HCT116 (cell line): ENCODE measurements around the gene KCNK13. TPM values are rescaled to one million over a fixed set of nuclear protein-coding genes. Genes with fewer than 3 reads are reported as not detected.
"Not testable (repeated sequence)": the region's sequence is repeated elsewhere in the genome, so short reads cannot be mapped to it uniquely, and the experiment has no call there.

Experiments used
- ATAC-seq: fragments of 200-7000 bp; cut with Tn5 transposase; 2 replicates; pipeline ENCODE4 v1.9.1; 2020; ENCODE audit warnings: mild to moderate bottlenecking, moderate library complexity
- BruUV-seq: library from RNA; stranded (reverse); fragments of 400-500 nt; replicated peaks from 2 replicates; lab custom pipeline; 2021; lab: Mats Ljungman, UMichigan
- CTCF ChIA-PET: fragments of 300-600 bp; sonication (Branson Sonifier 250); formaldehyde crosslinking; loops from one replicate; lab custom pipeline; 2021; ENCODE audit warnings: antibody characterized with exemption; lab: Charles Lee
- POLR2A ChIA-PET: fragments of 300-600, 350-600 bp; sonication (Branson Sonifier 250); formaldehyde crosslinking; loops from one replicate; lab custom pipeline; 2021; ENCODE audit warnings: antibody characterized with exemption; lab: Charles Lee
- RAD21 ChIA-PET, 2 experiments: fragments of 300-600 bp; sonication (Branson Sonifier 250); formaldehyde crosslinking; loops; one replicate each; lab custom pipeline; 2023; ENCODE audit warnings: low total read pairs in 2 of 2; ENCODE audit not compliant: uncharacterized antibody in 2 of 2, unreplicated experiment in 2 of 2, low non-redundant PET in 1 of 2; lab: Charles Lee
- DNase-seq: peaks from one replicate; pipeline ENCODE4 v3.0.0-alpha.2; 2010; ENCODE audit warnings: low read depth, low spot score
- H2AFZ ChIP-seq: fragments of 200-600 bp; shearing (Covaris generic), sonication (generic); 2 replicates; pipeline ENCODE4 v1.6.1; 2017; ENCODE audit warnings: low read depth, mixed run types, mixed read lengths, antibody characterized with exemption, low read length; ENCODE audit not compliant: poor library complexity, severe bottlenecking
- H3K27ac ChIP-seq: 2 replicates; pipeline ENCODE4 v1.5.1; 2012; ENCODE audit warnings: low read depth, low read length
- H3K27me3 ChIP-seq: fragments of 200-600 bp; sonication (generic); 2 replicates; pipeline ENCODE4 v1.6.1; 2016; ENCODE audit warnings: mixed run types, low read length, mixed read lengths; ENCODE audit not compliant: insufficient read depth
- H3K36me3 ChIP-seq, 2 experiments: fragments of 200-500 bp in 1 of 2; fragments of 200-600 bp in 1 of 2; sonication (Bioruptor generic) in 1 of 2; sonication (generic) in 1 of 2; 2 replicates each; pipeline versions ENCODE4 v1.5.1 to v1.6.1; 2014 to 2016; ENCODE audit warnings: low read length in 2 of 2, inconsistent platforms in 1 of 2, mixed read lengths in 1 of 2, mixed run types in 1 of 2; ENCODE audit not compliant: insufficient read depth in 2 of 2, control insufficient read depth in 1 of 2
- H3K4me1 ChIP-seq, 2 experiments: fragments of 200-600 bp in 1 of 2; sonication (generic) in 1 of 2; 2 replicates each; pipeline versions ENCODE4 v1.5.1 to v1.6.1; 2012 to 2017; ENCODE audit warnings: low read length in 2 of 2, inconsistent platforms in 1 of 2, mild to moderate bottlenecking in 1 of 2, mixed read lengths in 1 of 2, mixed run types in 1 of 2, moderate library complexity in 1 of 2; ENCODE audit not compliant: insufficient read depth in 2 of 2, control insufficient read depth in 1 of 2
- H3K4me2 ChIP-seq: fragments of 200-600 bp; sonication (generic); 2 replicates; pipeline ENCODE4 v1.6.1; 2017; ENCODE audit warnings: mixed run types, low read length, mixed read lengths
- H3K4me3 ChIP-seq, 2 experiments: fragments of 200-600 bp in 1 of 2; sonication (generic) in 1 of 2; replicated peaks in 1 of 2; 2 replicates each; pipeline ENCODE4 v1.5.1; 2011 to 2016; ENCODE audit warnings: low read length in 2 of 2, control low read depth in 1 of 2, low read depth in 1 of 2, mild to moderate bottlenecking in 1 of 2, mixed read lengths in 1 of 2, mixed run types in 1 of 2
- H3K79me2 ChIP-seq: fragments of 200-600 bp; sonication (generic); 2 replicates; pipeline ENCODE4 v1.6.1; 2017; ENCODE audit warnings: mild to moderate bottlenecking, mixed run types, low read length, moderate library complexity, mixed read lengths; ENCODE audit not compliant: insufficient read depth
- H3K9ac ChIP-seq: fragments of 200-600 bp; sonication (generic); 2 replicates; pipeline ENCODE4 v1.6.1; 2016; ENCODE audit warnings: low read length, mixed read lengths
- H3K9me2 ChIP-seq: fragments of 200-600 bp; sonication (generic), shearing (Covaris generic); 2 replicates; pipeline ENCODE4 v1.6.1; 2017; ENCODE audit warnings: mixed run types, mild to moderate bottlenecking, moderate library complexity; ENCODE audit not compliant: insufficient read depth
- H3K9me3 ChIP-seq, 2 experiments: fragments of 200-500 bp in 1 of 2; fragments of 200-600 bp in 1 of 2; sonication (Bioruptor generic) in 1 of 2; sonication (generic) in 1 of 2; 2 replicates each; pipeline ENCODE4 v1.6.1; 2014 to 2017; ENCODE audit warnings: low read length in 2 of 2, mixed read lengths in 2 of 2, inconsistent platforms in 1 of 2, low read depth in 1 of 2, mild to moderate bottlenecking in 1 of 2, mixed run types in 1 of 2, moderate library complexity in 1 of 2; ENCODE audit not compliant: control insufficient read depth in 1 of 2, insufficient read depth in 1 of 2
- H4K20me1 ChIP-seq: fragments of 200-600 bp; sonication (generic), shearing (Covaris generic); 2 replicates; pipeline ENCODE4 v1.6.1; 2017; ENCODE audit warnings: mixed run types, mild to moderate bottlenecking, moderate library complexity; ENCODE audit not compliant: insufficient read depth
- CEBPB ChIP-seq: IDR thresholded peaks from 2 replicates; pipeline ENCODE4 v1.6.1; 2012; ENCODE audit warnings: low read depth
- EGR1 ChIP-seq: IDR thresholded peaks from 2 replicates; pipeline ENCODE4 v1.6.1; 2012; ENCODE audit warnings: low read depth
- ELF1 ChIP-seq: IDR thresholded peaks from 2 replicates; pipeline ENCODE4 v1.6.1; 2012; ENCODE audit warnings: low read depth, borderline replicate concordance
- JUND ChIP-seq: IDR thresholded peaks from 2 replicates; pipeline ENCODE4 v1.6.1; 2012
- MAX ChIP-seq: IDR thresholded peaks from 2 replicates; pipeline ENCODE4 v1.6.1; 2012
- SIN3A ChIP-seq: IDR thresholded peaks from 2 replicates; pipeline ENCODE4 v1.6.1; 2012; ENCODE audit warnings: low read depth
- YY1 ChIP-seq: IDR thresholded peaks from 2 replicates; pipeline ENCODE4 v1.6.1; 2011; ENCODE audit warnings: low read length, low read depth, moderate library complexity, mild to moderate bottlenecking; ENCODE audit not compliant: insufficient replicate concordance; ENCODE audit errors: extremely low read depth
- ZFX ChIP-seq: fragments of 450-650 bp; IDR thresholded peaks from 2 replicates; pipeline ENCODE4 v1.6.1; 2017
- intact Hi-C: fragments of 100-400 bp; cut with micrococcal nuclease; formaldehyde crosslinking; loops from 2 replicates; pipeline ENCODE4 v1.10.0; 2022
- total RNA-seq: library from RNA; stranded (reverse); gene quantifications from one replicate; pipeline ENCODE4 v1.2.1, GENCODE V29; 2021; ENCODE audit not compliant: unreplicated experiment
- TF ChIP-seq, protein P1 (sequence below): IDR thresholded peaks from 2 replicates; pipeline ENCODE4 v1.6.1; 2012

Gene KCNK13
- total RNA-seq, 1 experiment from 2014 or later = 2.2 TPM

GRCh38 chr14:90024910-90025309 lies 36.9 kb upstream of the KCNK13 start:
- Histone ChIP-seq H3K27me3 (no peaks in the 10 kb centered on the region), H3K9me3 (no peaks in the 10 kb centered on the region), H3K4me2 (no peak overlapping the region), H3K4me1 (no peaks in the 10 kb centered on the region), H4K20me1 (no peaks in the 10 kb centered on the region), H3K4me3 (no peak overlapping the region), H3K79me2 (no peaks in the 10 kb centered on the region), H3K27ac (no peak overlapping the region), H3K9ac (no peak overlapping the region), H2AFZ (no peak overlapping the region), H3K36me3 (peaks cover 0 to 9% of the 10 kb centered on the region in 2 experiments; a peak in 2 of 4 replicates), H3K9me2 (no peaks in the 10 kb centered on the region)
- POLR2A ChIA-PET = no interaction called here
- TF ChIP-seq YY1 = no peak
- no peak for TF ChIP-seq CEBPB
- no peak for TF ChIP-seq ELF1
- TF ChIP-seq SIN3A = no peak
- TF ChIP-seq, protein P1, sequence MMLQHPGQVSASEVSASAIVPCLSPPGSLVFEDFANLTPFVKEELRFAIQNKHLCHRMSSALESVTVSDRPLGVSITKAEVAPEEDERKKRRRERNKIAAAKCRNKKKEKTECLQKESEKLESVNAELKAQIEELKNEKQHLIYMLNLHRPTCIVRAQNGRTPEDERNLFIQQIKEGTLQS = no peak
- TF ChIP-seq JUND = no peak
- TF ChIP-seq ZFX = no peak
- no peak for TF ChIP-seq MAX
- no peak for TF ChIP-seq EGR1
- CTCF ChIA-PET = no interaction called here
- DNase-seq (no peak), ATAC-seq (no peak)
- intact Hi-C loops = no loop called here
- BruUV-seq = no TSS peak
- RAD21 ChIA-PET = no interaction called here

DNA sequence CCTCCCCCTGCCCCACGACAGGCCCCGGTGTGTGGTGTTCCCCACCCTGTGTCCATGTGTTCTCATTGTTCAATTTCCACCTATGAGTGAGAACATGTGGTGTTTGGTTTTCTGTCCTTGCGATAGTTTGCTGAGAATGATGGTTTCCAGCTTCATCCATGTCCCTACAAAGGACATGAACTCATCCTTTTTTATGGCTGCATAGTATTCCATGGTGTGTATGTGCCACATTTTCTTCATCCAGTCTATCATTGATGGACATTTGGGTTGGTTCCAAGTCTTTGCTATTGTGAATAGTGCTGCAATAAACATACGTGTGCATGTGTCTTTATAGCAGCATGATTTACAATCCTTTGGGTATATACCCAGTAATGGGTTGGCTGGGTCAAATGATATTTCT lies 35.2 kb upstream of the KCNK13 start:
- BruUV-seq, H3K9me2 ChIP-seq, H3K36me3 ChIP-seq, intact Hi-C loops, RAD21 ChIA-PET, H3K27ac ChIP-seq, DNase-seq, H3K9me3 ChIP-seq, H3K27me3 ChIP-seq, POLR2A ChIA-PET, H3K79me2 ChIP-seq, H3K4me3 ChIP-seq, H2AFZ ChIP-seq, CTCF ChIA-PET, ATAC-seq, H3K9ac ChIP-seq, H3K4me2 ChIP-seq, H3K4me1 ChIP-seq, H4K20me1 ChIP-seq: not testable (repeated sequence)
